Measurements from ENCODE around the gene SCLT1. TPM values are rescaled to one million over a fixed set of nuclear protein-coding genes. Genes with fewer than 3 reads are reported as not detected.

SCLT1 gene
- total RNA-seq, 1 experiment from 2014 or later: 15.9 TPM

DNA sequence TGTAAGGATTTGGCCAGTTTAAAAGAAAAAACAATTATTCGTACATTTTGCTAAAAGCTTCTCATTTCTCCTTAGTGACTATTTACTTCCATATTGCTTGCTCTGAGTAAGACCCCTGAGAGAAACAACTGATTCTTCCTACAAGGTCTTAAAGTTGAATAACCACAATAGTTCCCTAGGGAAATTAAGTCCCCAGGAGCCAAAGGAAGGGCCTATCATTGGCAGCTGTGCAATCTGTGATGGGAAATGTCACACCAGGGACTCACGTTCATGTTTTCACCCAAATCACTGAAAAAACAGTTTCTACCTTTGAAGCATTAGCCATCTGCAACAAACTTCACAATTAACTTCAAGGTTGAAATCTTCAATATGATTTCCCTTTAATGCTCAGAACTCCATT lies 217.1 kb downstream of the SCLT1 start:
- no peak overlapping the region for H2AFZ ChIP-seq
- ChIA-PET POLR2A (ENCODE audit: unreplicated experiment) (no interaction called here), CTCF (no interaction called here)
- intact Hi-C loops (cut with micrococcal nuclease; ENCODE audit: unreplicated experiment): no loop called here
- no peaks in the 10 kb centered on the region for H3K4me1 ChIP-seq (replicated peaks; ENCODE audit: insufficient read depth)
- no peaks in the 10 kb centered on the region; the same call in 1 of the 2 replicates for H3K36me3 ChIP-seq (ENCODE audit: low read depth)
- BruUV-seq (replicated peaks): no TSS peak
- H3F3A ChIP-seq (ENCODE audit: insufficient read depth, low read depth): no peaks in the 10 kb centered on the region
- H3K79me2 ChIP-seq (ENCODE audit: low read depth): no peaks in the 10 kb centered on the region
- no peaks in the 10 kb centered on the region for H3K27me3 ChIP-seq (ENCODE audit: insufficient read depth, low read depth)
- H3K9me3 ChIP-seq (ENCODE audit: insufficient read depth, low read depth): no peaks in the 10 kb centered on the region
- TF ChIP-seq, protein P1, sequence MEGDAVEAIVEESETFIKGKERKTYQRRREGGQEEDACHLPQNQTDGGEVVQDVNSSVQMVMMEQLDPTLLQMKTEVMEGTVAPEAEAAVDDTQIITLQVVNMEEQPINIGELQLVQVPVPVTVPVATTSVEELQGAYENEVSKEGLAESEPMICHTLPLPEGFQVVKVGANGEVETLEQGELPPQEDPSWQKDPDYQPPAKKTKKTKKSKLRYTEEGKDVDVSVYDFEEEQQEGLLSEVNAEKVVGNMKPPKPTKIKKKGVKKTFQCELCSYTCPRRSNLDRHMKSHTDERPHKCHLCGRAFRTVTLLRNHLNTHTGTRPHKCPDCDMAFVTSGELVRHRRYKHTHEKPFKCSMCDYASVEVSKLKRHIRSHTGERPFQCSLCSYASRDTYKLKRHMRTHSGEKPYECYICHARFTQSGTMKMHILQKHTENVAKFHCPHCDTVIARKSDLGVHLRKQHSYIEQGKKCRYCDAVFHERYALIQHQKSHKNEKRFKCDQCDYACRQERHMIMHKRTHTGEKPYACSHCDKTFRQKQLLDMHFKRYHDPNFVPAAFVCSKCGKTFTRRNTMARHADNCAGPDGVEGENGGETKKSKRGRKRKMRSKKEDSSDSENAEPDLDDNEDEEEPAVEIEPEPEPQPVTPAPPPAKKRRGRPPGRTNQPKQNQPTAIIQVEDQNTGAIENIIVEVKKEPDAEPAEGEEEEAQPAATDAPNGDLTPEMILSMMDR (conservative IDR thresholded peaks at IDR 0.05): no peak
- TF ChIP-seq EZH2 (IDR thresholded peaks at IDR 0.05; ENCODE audit: low read depth): no peak
- no peak overlapping the region for H3K4me2 ChIP-seq
- H3K4me3 ChIP-seq: no peak overlapping the region
- no peaks in the 10 kb centered on the region for H4K20me1 ChIP-seq (ENCODE audit: insufficient read depth)
- no peaks in the 10 kb centered on the region for H3K9me2 ChIP-seq (ENCODE audit: insufficient read depth)
- no peak overlapping the region for H3K27ac ChIP-seq
- DNase-seq: no peak

DNA sequence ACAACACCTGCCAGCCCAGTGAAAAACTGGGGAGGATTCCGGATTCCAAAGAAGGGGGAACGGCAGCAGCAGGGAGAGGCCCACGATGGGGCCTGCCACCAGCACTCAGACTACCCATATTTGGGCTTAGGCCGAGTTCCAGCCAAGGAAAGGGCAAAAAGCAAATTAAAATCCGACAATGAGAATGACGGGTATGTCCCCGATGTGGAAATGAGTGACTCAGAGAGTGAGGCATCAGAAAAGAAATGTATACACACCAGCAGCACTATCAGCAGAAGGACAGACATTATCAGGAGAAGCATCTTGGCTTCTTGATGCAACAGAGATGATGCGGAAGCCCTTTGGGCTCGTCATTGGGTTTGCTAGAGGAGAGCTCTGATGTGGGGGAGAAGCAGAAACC lies 221.4 kb downstream of the SCLT1 start:
- no peak overlapping the region for H3K4me3 ChIP-seq
- intact Hi-C loops (cut with micrococcal nuclease; ENCODE audit: unreplicated experiment): no loop called here
- H3K27me3 ChIP-seq (ENCODE audit: insufficient read depth, low read depth): no peaks in the 10 kb centered on the region
- no peaks in the 10 kb centered on the region for H3F3A ChIP-seq (ENCODE audit: insufficient read depth, low read depth)
- H3K79me2 ChIP-seq (ENCODE audit: low read depth): no peaks in the 10 kb centered on the region
- no peaks in the 10 kb centered on the region for H3K9me2 ChIP-seq (ENCODE audit: insufficient read depth)
- TF ChIP-seq, protein P1 (conservative IDR thresholded peaks at IDR 0.05): no peak
- no peak for TF ChIP-seq EZH2 (IDR thresholded peaks at IDR 0.05; ENCODE audit: low read depth)
- ChIA-PET CTCF (no interaction called here), POLR2A (ENCODE audit: unreplicated experiment) (no interaction called here)
- no peak overlapping the region for H3K4me2 ChIP-seq
- no peaks in the 10 kb centered on the region for H3K9me3 ChIP-seq (ENCODE audit: insufficient read depth, low read depth)
- H3K4me1 ChIP-seq (replicated peaks; ENCODE audit: insufficient read depth): no peaks in the 10 kb centered on the region
- H2AFZ ChIP-seq: no peak overlapping the region
- H4K20me1 ChIP-seq (ENCODE audit: insufficient read depth): no peaks in the 10 kb centered on the region
- H3K27ac ChIP-seq: no peak overlapping the region
- no TSS peak for BruUV-seq (replicated peaks)
- no peaks in the 10 kb centered on the region; the same call in 1 of the 2 replicates for H3K36me3 ChIP-seq (ENCODE audit: low read depth)
- DNase-seq: no peak

DNA sequence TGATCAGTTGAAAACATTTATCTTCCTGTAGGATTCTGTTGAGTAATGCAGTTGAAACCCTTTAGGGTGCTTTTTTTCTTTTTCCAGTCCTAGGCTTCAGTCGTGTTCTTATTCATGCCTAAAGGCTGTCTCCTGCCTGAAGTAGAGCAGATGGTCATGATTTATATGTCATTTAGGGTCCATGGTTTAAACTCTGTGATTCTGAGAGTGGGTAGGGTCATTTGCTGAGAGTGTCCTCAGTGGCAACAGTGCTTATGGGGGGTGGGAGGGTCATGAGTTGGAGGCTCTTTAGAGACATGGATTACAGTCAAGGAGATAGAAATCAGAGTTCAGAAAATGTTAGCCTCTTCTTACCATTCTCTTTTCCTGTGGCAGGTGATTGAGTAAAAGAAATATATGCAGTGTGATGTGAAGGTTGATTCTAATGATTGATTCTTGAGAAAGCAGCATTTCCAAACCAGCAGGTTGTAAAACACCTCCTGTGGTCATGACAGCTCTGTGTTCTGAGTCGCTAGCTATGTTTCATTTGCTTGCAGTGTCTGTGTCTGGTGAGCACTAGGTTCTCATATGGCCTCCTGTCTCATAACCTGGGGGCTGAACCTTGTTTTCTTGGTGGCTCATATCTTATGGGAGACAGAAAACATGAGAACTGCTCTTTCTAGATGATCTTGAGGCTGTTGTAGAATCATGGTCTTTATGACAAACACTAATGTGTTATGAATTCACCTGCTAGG lies 223.4 kb downstream of the SCLT1 start:
- no TSS peak for BruUV-seq (replicated peaks)

More for the DNA sequence above, 223.4 kb downstream of the SCLT1 start:
- no peaks in the 10 kb centered on the region for H4K20me1 ChIP-seq (ENCODE audit: insufficient read depth)
- intact Hi-C loops (cut with micrococcal nuclease; ENCODE audit: unreplicated experiment): no loop called here
- H3K4me3 ChIP-seq: no peak overlapping the region
- no peaks in the 10 kb centered on the region for H3F3A ChIP-seq (ENCODE audit: insufficient read depth, low read depth)
- H3K9me3 ChIP-seq (ENCODE audit: insufficient read depth, low read depth): no peaks in the 10 kb centered on the region
- no peak overlapping the region for H3K27ac ChIP-seq
- CTCF ChIA-PET: no interaction called here
- no peaks in the 10 kb centered on the region for H3K79me2 ChIP-seq (ENCODE audit: low read depth)
- POLR2A ChIA-PET (ENCODE audit: unreplicated experiment): no interaction called here
- H3K4me1 ChIP-seq (replicated peaks; ENCODE audit: insufficient read depth): no peaks in the 10 kb centered on the region
- H3K36me3 ChIP-seq (ENCODE audit: low read depth): no peaks in the 10 kb centered on the region; the same call in 1 of the 2 replicates
- H3K4me2 ChIP-seq: no peak overlapping the region
- DNase-seq: no peak
- H2AFZ ChIP-seq: no peak overlapping the region
- TF ChIP-seq, protein P1 (conservative IDR thresholded peaks at IDR 0.05): no peak
- TF ChIP-seq EZH2 (IDR thresholded peaks at IDR 0.05; ENCODE audit: low read depth): no peak
- no peaks in the 10 kb centered on the region for H3K9me2 ChIP-seq (ENCODE audit: insufficient read depth)
- H3K27me3 ChIP-seq (ENCODE audit: insufficient read depth, low read depth): no peaks in the 10 kb centered on the region

Data from PC-9 (cell line).